ENCODE data around the gene CASP7.
A peak's percentile ranks its signal among the peaks of the same experiment; 100 is the strongest.

The CASP7 gene

DNA sequence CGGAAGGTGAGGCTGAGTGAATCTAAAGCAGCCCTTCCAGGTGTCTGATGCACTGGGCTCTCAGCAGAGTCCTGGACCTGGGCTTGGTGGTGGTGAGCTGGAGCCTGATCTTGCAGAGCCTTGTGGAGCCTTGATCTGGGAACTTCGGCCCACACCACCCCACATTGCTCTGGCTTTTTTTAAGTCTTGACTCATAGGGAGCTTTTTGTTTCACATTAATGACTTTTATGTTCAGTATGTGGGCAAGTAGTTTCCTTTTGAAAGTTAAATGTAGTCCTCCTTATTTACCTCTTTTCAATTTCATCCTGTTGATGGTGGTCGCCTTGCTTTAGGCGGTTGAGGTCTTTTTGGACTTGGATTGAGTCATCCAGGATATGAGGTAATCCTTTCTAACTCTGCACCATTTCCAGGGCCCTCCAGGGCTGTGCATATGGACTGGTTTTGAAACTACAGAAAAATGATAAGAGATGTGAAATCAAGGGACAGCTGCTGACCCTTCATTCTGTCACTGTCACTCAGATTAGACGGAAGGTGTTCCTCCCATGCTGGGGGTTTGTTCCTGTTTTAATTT lies 12.9 kb upstream of the CASP7 start:
- peak; percentile 28 for DNase-seq

DNA sequence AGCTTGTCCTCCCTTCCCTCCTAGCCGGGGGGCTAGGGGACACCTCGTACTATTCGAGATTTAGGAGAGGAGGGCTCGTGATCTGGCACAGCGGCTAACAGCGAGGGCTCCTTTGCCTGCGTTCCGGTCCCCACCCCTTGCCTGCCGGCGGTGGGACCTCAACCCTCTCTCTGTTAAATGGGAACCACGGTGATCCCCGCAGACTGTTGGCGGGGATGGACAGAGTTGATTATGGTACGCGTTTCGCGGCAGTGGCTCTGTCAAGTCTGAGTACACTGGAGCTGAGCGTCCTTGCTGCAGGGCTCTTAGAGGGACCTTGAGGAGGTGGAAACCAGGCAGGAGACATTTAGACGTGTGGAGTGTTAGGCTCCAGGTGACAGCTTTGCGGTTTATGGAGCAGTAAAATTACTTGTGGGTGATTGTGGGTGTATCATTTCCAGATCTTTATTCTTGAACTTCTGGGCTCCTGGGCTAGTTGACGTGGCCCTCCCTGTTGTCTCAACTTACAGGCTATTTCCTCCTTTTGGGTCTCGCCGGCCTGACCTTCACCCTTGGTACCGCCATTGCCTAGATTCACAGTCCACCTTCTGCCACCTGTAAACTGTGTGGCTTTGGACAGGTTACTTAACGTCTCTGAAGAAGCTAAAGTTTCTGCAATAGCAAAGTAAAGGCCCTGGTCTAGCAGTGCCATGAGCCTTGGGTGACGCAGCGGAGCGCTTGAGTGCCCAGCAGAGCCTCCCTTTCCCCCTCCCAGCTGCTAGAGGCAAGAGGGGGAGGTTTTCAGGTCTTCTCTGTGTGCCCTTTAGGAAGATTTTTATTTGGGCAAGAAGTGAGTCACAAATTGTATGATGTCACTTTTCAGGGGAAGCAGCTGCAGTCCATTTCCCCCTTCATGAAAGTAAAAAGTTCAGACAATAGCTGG lies 739 bp downstream of the CASP7 start:
- DNase-seq: peak; percentile 54

DNA sequence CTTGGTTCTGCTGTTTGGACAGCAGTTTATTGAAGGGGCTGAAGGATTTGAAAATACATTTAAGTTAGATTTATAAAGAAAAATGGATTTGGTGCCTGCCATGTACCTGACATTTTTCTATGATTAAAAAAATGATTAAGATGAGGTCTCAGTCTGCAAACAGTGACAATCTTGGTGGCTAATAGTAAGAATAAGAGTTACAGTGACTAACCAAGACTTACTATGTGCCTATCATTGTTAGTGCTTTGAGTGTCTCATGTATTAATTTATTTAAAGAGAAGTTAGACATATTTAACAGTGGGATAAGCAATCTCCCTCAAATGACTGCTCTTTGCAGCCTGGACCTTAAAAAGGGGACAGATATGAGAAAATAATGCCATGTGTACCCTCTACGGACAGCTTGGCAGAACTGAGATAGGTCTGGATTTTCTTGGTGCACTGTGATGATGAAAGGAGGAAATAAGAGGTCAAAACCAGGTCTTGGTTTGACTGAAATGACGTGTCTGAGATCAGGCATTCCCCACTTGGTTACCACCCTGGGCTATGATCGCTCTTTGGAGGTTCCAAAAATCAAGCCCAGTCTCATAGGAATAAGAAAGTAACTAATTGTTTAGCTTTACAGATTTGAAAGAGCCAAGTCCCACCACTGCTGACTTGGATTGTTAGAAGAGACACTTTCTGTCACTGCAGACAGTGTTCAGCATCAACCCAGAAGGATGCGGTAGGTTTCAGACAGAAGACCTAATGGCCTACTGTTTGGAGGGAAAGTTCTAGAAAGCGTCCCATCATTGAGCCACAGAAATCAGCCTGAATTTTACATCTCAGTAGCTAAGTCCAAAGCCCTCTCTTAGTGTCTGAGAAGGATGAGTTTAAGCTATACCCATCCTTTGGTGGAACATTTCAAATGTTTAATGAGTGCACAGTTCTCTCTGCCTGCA lies 2.1 kb downstream of the CASP7 start:
- DNase-seq: no peak

DNA sequence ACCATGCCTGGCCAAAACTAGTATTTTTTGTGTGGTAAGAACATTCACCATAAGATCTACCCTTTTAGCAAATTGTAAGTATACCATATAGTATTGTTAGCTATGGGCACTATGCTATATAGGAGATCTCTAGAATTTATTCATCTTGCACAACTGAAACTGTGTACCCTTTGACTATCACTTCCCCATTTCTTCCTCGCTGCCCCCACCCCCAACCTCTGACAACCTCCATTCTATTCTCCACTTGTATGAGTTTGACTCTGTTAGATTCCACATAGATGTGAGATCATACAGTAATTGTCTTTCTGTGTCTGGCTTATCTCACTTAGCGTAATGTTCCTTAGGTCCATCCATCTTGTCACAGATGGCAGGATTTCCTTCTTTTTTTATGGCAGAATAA lies 3.6 kb downstream of the CASP7 start:
- no peak for DNase-seq

DNA sequence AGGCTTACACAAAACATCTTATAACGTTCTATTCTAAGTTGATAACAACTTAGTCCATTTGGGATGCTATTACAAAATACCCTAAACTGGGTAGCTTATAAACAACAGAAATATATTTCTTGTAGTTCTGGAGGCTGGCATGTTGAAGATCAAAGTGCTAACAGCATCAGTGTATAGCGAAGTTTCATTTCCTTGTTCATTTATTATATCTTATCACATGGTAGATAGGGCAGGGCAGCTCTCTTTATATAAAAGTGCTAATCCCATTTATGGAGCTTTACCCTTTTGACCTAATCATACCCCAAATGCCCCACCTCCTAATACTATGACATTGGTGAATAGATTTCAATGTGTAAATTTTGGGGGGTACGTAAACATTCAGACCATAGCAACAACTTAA lies 6.3 kb downstream of the CASP7 start:
- no peak for DNase-seq

DNA sequence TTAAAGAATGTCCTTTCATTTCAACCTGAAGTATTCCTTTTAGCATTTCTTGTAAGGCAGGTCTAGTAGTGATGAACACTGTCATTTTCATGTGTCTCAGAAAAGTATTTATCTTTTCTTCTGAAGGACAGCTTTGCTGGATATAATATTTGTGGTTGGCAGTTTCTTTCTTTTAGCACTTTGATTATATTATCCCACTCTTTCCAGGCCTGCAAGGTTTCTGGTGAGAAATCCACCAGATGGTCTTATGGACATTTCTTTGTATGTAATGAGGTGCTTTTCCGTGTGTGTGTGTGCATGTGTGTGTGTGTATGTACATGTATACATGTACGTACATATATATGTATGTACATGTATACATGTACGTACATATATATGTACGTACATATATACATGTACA lies 7.3 kb downstream of the CASP7 start:
- DNase-seq: no peak

DNA sequence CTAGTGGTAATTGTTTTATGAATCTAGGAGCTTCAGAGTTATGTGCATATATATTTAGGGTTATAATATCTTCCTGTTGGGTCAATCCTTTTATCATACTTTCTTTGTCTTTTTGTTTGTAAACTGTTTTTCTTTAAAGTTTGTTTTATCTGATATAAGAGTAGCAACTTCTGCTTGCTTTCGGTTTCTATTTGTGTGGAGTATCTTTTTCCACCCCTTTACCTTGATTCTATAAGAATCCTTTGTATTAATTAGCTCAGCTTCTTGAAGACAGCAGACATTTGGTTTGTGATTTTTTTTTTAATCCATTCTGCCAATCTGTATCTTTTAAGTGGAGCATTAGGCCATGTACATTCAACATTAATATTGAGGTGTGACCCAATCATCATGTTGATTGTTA lies 9.3 kb downstream of the CASP7 start:
- no peak for DNase-seq

DNA sequence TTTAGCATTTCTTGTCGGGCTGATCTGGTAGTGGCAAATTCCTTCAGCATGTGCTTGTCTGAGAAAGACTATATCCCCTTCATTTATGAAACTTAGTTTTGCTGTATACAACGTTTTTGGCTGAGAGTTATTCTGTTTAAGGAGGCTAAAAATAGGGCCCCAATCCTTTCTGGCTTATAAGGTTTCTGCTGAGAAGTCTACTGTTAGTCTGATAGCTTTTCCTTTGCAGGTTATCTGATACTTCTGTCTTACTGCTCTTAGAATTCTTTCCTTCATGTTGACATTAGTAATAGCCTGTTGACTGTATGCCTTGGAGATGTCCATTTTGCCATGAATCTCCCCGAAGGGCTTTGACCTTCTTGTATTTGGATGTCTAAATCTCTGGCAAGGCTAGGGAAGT lies 9.9 kb downstream of the CASP7 start:
- no peak for DNase-seq

DNA sequence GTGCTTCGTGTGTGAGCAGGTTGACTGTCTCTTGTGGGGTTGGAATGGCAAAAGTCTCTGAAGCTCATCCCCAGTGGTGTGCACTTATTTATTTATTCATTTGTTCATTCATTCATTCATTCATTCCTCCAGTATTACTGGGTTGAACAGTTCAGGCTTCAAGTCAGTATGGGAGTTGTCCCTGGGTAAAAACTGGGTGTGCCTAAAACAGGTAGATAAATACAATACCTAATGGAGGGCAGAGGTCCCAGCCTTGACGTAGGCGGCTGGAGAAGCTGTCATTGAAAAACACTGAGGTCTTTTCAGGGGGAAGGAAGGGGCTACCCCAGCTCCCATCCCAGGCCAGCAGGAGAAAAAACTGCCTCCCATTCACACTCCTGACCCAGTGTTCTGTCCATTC lies 11.0 kb downstream of the CASP7 start:
- DNase-seq: no peak

DNA sequence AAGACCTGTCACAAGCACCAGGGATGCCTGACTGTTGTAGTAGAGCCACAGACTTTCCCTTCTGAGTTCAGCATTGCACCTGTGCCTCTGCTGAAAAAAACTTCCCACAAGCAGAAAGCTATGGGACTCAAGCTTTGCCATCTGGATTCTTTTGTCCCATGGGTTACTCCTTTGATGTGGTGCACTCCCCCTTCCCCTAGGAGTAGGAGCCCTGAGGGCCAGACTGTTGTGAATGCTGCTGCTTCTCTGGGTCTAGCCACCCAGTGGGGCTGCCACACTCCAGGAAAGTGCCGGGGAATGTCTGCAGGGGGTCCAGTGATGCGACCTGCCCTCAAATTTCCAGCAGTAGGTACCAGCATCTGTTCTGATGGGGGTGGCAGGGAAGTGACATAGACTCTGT lies 11.7 kb downstream of the CASP7 start:
- DNase-seq: no peak

DNA sequence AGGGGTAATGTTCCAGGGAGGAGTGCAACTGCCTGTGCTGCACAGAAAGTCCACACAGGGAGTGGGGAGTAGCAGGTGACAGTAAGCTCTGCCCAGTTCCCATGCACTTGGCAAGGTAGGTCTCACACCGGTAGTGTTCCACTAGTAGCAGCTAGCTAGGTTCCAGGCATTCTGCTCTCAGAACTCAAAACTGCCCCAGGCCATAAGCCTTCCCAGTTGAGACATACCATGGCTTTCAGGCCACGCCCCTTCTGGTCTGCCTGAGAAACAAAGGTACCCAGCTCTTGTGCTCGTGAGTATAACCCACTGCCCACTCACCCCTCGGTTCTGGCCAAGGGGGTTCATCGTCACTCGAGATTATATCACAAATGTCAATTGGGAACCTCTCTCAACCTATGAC lies 12.6 kb downstream of the CASP7 start:
- DNase-seq: no peak

DNA sequence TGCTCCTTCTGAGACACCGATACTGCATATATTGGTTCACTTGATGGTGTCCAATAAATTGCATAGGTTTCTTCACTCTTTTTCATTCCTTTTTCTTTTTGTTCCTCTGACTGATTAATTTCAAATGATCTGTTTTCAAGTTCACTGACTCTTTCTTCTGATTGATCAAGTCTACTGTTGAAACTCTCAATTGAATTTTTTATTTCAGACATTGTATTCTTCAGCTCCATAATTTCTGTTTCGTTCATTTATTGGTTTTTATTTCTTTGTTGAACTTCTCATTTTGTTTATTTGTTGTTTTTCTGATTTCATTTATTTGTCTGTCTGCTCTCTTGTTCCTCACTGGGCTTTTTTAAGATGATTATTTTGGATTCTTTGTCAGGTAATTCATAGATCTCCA lies 13.6 kb downstream of the CASP7 start:
- no peak for DNase-seq

DNA sequence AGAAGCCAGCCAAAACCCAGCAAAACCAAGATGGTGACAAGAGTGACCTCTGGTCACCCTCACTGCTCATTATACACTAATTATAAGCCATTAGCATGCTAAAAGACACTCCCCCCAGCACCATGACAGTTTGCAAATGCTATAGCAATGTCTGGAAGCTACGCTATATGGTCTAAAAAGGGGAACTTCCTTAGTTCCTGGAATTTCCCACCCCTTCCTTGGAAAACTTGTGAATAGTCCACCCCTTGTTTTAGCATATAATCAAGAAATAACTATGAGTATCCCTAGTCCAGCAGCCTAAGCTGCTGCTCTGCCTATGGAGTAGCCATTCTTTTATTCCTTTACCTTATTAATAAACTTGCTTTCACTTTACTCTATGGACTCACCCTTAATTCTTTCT lies 16.0 kb downstream of the CASP7 start:
- no peak for DNase-seq

DNA sequence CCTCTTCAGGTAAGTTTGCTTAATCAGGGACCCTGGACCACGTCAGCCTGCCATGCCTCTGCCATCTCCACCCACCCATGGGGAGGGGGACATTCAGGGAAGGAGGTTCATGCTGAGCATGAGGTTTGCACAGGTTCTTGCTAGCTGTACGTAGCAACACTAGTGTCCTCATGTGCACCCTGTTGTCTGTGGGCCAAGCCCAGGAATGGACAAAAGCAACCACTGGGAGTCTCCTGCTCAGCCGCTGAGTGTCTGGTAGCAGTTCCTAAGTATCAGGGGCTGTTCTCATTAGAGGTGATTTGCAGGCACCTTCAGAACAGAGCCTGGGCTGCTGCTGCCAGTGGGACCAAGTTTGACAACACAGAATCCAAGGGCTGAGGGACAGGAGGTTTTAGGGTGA lies 17.9 kb downstream of the CASP7 start:
- no peak for DNase-seq

DNA sequence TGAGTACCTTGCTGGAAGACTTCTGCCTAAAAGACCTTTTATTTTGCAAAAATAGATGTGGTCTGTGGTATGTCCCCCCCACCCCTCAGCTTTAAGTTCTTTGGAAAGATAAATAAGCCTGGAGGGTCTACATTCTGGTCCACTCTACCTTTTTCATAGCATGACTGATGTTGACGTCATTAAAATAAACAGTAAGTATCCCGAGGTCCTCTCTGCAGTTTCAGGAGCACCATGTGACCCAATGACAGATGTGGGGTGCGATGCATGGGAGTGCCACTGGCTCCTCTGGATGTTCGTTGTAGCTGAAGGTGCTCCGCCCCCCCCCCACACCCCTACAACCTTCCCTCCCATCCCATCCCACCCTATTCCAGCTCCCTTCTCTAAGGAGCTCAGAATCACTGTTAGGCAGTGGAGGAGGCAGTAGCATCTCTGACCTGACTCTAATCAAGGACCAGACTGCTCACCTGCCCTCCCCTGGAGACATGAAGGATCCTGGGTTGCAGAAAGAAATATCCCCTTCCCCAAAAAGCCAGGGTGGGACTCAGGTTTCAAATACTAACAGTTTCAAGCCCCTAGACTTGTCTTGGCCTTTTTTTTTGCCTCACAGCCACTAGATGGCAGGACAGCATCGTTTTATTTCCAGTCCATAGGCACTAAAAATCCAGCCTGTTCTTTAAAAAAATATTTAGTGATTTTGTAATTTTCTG lies 25.1 kb downstream of the CASP7 start:
- peak; percentile 55 for DNase-seq

DNA sequence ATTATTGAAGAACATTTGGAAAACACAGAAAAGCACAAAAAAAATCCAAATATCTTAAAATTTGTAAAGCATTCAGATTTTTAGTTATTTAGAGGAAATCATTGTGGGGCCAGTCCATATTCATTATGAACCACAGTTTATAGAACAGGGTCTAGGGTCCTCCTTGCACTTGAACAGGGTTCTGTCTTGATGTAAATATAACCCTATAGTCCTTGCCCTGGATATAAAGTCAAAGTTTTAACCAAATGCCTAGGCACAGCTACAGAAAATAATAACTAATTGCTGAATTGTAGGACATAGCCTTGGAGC lies 25.6 kb downstream of the CASP7 start:
- DNase-seq: no peak

DNA sequence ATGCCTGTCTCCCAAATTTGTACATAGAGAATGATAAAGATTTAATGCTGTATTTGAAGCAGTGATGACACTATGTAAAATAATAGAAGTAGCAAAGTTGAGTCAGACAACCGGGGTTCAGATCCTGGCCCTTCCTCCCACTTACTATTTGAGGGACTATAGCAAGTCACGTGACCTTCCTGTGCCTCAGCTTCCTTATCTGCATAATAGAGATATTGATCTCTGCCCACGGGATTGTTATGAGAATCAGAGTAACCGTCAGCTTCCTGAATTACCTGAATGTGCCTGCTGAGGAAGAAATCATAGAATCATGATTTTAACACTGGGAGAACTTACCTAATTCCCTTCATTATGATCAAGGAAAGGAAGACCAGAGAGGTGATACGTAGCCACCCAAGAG lies 26.9 kb downstream of the CASP7 start:
- DNase-seq: no peak

DNA sequence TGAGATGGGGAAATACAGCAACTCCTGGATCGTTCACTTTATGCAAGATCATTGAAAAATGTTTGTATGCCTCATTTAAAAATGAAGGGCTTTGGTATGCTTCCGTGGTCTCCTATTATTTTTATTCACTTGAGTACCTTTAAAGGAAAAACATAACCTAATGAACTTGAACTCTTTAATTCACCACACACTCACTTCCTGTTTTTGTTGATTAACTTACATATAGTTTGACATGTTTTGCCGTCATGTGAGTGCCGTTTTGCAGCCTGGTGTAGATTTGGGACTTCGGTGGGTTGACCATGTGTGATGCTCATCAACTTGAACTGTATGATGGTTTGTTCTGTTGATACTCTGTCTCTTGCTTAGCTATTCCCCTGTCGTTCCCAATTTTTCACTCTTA lies 28.9 kb downstream of the CASP7 start:
- no peak for DNase-seq

DNA sequence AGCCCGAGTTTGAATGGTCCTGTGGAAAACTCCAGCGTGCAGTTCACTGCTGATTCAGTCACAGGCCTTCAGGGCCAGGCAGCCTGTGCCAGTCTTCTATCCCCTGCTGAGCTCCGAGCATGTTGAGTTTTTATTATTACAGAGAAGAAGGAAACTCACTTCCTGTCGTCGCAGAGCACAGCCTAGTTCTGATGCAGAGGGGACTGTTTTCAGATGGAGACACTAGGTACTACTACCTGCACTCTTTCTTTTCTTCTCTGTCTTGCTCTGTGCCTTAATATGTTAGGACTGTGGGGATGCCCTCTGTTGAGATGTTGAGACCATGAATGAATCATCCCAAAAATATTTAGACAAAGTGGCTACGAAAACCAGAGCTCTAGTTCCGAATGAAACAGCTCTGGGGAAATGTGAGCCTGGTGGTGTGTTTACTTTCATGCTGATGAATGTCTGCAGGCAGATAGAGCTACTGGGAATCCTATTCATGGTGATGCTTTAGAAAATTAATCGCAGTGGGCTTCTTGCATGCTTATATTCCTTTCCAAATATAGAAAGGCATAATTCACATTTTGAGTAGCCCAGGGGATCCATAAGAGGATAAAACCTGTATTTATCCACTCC lies 29.6 kb downstream of the CASP7 start:
- DNase-seq: peak; percentile 79

DNA sequence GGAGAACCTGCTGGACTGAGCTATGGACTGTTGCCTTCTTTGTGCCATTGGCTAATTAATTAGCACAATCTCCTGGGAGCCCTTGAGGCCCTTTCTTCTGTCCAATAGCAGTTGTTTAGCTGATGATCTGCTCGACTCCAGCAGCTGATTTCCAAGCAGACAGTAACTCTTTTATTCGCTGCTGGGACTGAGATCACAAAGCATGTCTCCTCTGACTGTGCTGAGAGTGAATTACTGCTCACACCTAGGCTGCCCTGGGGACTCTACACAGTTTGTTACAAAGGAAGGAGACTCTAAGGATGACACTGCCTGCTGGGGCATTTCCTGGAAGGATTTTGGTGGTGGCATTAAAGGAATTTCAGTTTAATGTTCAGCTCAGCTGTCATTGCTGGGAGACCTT lies 31.4 kb downstream of the CASP7 start:
- DNase-seq: no peak

DNA sequence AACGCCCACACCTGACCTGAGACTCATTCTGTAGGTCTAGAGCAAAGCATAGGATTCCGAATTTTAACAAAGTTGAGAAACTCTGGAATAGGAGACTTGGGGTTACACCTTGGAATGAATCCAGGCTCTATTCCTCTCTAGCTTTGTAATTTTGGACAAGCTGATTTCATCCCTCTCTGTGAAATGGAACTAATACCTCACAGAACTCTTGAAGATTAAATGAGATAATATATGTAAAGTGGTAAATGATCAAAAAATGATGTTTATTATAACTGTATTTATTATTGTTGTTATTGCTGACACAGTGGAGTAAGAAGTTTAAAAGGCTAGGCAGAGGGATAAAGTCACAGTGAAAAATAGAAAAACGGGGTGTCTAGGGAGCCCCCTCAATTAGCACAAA lies 32.3 kb downstream of the CASP7 start:
- DNase-seq: no peak

All from fibroblast of skin of scalp (primary cell).